B cell (primary cell): Measurements from ENCODE around the gene ESD. TPM values are rescaled to one million over a fixed set of nuclear protein-coding genes. Genes with fewer than 3 reads are reported as not detected.

Source experiments
- ATAC-seq: fragments of 200-7000 bp; cut with Tn5 transposase; one replicate; pipeline ENCODE4 v1.10.0; 2021; ENCODE audit warnings: low read depth, mild to moderate bottlenecking, moderate number of reproducible peaks, moderate library complexity
- CTCF ChIA-PET: fragments of 350-600 bp; sonication (Branson Sonifier 250); formaldehyde crosslinking; loops from one replicate; lab custom pipeline; 2021; ENCODE audit warnings: antibody characterized with exemption, inconsistent platforms; lab: Charles Lee
- POLR2A ChIA-PET: fragments of 350-600 bp; sonication (Branson Sonifier 250); formaldehyde crosslinking; loops from one replicate; lab custom pipeline; 2021; ENCODE audit warnings: antibody characterized with exemption; lab: Charles Lee
- DNase-seq: peaks from one replicate; pipeline ENCODE4 v3.0.0; 2013
- H2AFZ ChIP-seq: 2 replicates; pipeline ENCODE4 v1.6.1; 2012; ENCODE audit warnings: mild to moderate bottlenecking, low read depth, low read length; ENCODE audit not compliant: insufficient read depth, poor library complexity, severe bottlenecking
- H3K27ac ChIP-seq, 2 donors: 1 replicate in 1 of 2; 2 replicates in 1 of 2; pipeline ENCODE4 v1.5.1; 2012 to 2013; ENCODE audit warnings: low read length in 2 of 2, mild to moderate bottlenecking in 2 of 2, moderate library complexity in 1 of 2
- H3K27me3 ChIP-seq, 4 experiments: fragments of 200-600 bp in 1 of 4; sonication (generic) in 1 of 4; replicated peaks in 1 of 4; 1 replicate in 2 of 4; 2 replicates in 2 of 4; pipeline versions ENCODE4 v1.6.1 to v1.7.0; 2013 to 2016; ENCODE audit warnings: low read length in 3 of 4, mild to moderate bottlenecking in 2 of 4, mixed read lengths in 1 of 4, moderate library complexity in 1 of 4; ENCODE audit not compliant: insufficient read depth in 4 of 4, control insufficient read depth in 3 of 4; ENCODE audit errors: control extremely low read depth in 1 of 4
- H3K36me3 ChIP-seq, 2 experiments: replicated peaks in 1 of 2; 1 replicate in 1 of 2; 2 replicates in 1 of 2; pipeline versions ENCODE4 v1.6.1 to v1.7.1; 2013; ENCODE audit warnings: low read length in 1 of 2; ENCODE audit not compliant: insufficient read depth in 2 of 2, control insufficient read depth in 1 of 2; ENCODE audit errors: control extremely low read depth in 1 of 2, extremely low read depth in 1 of 2
- H3K4me1 ChIP-seq, 2 donors: fragments of 200-600 bp in 1 of 2; sonication (generic) in 1 of 2; 1 replicate in 1 of 2; 2 replicates in 1 of 2; pipeline versions ENCODE4 v1.5.1 to v1.6.1; 2013 to 2017; ENCODE audit warnings: low read length in 2 of 2; ENCODE audit not compliant: control insufficient read depth in 2 of 2, insufficient read depth in 2 of 2
- H3K4me2 ChIP-seq: replicated peaks from 2 replicates; pipeline ENCODE3; 2012; ENCODE audit warnings: mild to moderate bottlenecking, low read depth, low read length; ENCODE audit not compliant: poor library complexity, severe bottlenecking
- H3K4me3 ChIP-seq, 5 experiments: fragments of 200-600 bp in 1 of 5; sonication (generic) in 1 of 5; 1 replicate in 3 of 5; 2 replicates in 2 of 5; pipeline versions ENCODE4 v1.5.1 to v1.7.0; 2011 to 2016; ENCODE audit warnings: low read length in 4 of 5, mild to moderate bottlenecking in 4 of 5, low read depth in 2 of 5, control low read depth in 1 of 5, moderate library complexity in 1 of 5; ENCODE audit not compliant: insufficient read depth in 1 of 5; ENCODE audit errors: control extremely low read depth in 1 of 5, extremely low read depth in 1 of 5
- H3K79me2 ChIP-seq: fragments of 200-600 bp; sonication (generic); one replicate; pipeline ENCODE4 v1.6.0; 2016; ENCODE audit warnings: low read length; ENCODE audit not compliant: control insufficient read depth, insufficient read depth
- H3K9ac ChIP-seq: fragments of 200-600 bp; sonication (generic); 2 replicates; pipeline ENCODE4 v1.6.1; 2017; ENCODE audit warnings: mild to moderate bottlenecking, low read length, moderate library complexity
- H3K9me3 ChIP-seq, 3 donors: one replicate each; pipeline versions ENCODE4 v1.6.1 to v1.7.1; 2013; ENCODE audit warnings: low read length in 2 of 3; ENCODE audit not compliant: control insufficient read depth in 2 of 3, insufficient read depth in 1 of 3; ENCODE audit errors: control extremely low read depth in 1 of 3
- H4K20me1 ChIP-seq: 2 replicates; pipeline ENCODE4 v1.6.0; 2012; ENCODE audit warnings: mild to moderate bottlenecking, low read length; ENCODE audit not compliant: insufficient read depth, control insufficient read depth, poor library complexity, severe bottlenecking
- H3K27ac Mint-ChIP-seq: one replicate; pipeline ENCODE4 v1.8.0; 2021; ENCODE audit warnings: mixed read lengths
- H3K27me3 Mint-ChIP-seq: one replicate; pipeline ENCODE4 v1.8.0; 2021; ENCODE audit warnings: mixed read lengths
- H3K4me1 Mint-ChIP-seq: one replicate; pipeline ENCODE4 v1.8.0; 2021; ENCODE audit warnings: mixed read lengths
- H3K4me3 Mint-ChIP-seq: one replicate; pipeline ENCODE4 v1.8.0; 2021; ENCODE audit warnings: mixed read lengths
- H3K9me3 Mint-ChIP-seq: one replicate; pipeline ENCODE4 v1.8.0; 2022; ENCODE audit warnings: mixed read lengths; ENCODE audit not compliant: insufficient read depth
- EZH2 ChIP-seq: IDR thresholded peaks from 2 replicates; pipeline ENCODE4 v1.6.1; 2012; ENCODE audit warnings: borderline replicate concordance, low read depth, mild to moderate bottlenecking, moderate library complexity, low read length; ENCODE audit not compliant: insufficient read depth, poor library complexity, severe bottlenecking
- WGBS: methylation state at CpG from one replicate; pipeline ENCODE4 v1.1.5; 2013; ENCODE audit warnings: missing lambda C conversion rate; ENCODE audit not compliant: insufficient coverage; 5-methylcytosine and 5-hydroxymethylcytosine counted together
- intact Hi-C: fragments of 100-400 bp; cut with micrococcal nuclease; formaldehyde crosslinking; loops from one replicate; pipeline ENCODE4 v1.10.0; 2022
- polyA plus RNA-seq: library from polyadenylated mRNA; depleted of rRNA; stranded (reverse); fragments of >200 nt; gene quantifications from 2 replicates; pipeline ENCODE4 v1.2.3, GENCODE V29; 2012
- total RNA-seq, 2 donors: library from RNA; stranded (reverse); fragments of 120-200 nt in 1 of 2; gene quantifications; 1 replicate in 1 of 2; 2 replicates in 1 of 2; pipeline versions ENCODE4 v1.2.3 to v1.2.4, GENCODE V29; 2013 to 2022
- TF ChIP-seq, protein P1 (sequence below): fragments of 200-600 bp; IDR thresholded peaks from one replicate; pipeline ENCODE4 v1.8.0; 2022; ENCODE audit warnings: antibody characterized with exemption, mild to moderate bottlenecking

ESD gene
- total and polyA plus RNA-seq, 2 donors (not counting 1 experiment from before 2014, with no cell fraction given), result 29.9 to 52.9 TPM

DNA sequence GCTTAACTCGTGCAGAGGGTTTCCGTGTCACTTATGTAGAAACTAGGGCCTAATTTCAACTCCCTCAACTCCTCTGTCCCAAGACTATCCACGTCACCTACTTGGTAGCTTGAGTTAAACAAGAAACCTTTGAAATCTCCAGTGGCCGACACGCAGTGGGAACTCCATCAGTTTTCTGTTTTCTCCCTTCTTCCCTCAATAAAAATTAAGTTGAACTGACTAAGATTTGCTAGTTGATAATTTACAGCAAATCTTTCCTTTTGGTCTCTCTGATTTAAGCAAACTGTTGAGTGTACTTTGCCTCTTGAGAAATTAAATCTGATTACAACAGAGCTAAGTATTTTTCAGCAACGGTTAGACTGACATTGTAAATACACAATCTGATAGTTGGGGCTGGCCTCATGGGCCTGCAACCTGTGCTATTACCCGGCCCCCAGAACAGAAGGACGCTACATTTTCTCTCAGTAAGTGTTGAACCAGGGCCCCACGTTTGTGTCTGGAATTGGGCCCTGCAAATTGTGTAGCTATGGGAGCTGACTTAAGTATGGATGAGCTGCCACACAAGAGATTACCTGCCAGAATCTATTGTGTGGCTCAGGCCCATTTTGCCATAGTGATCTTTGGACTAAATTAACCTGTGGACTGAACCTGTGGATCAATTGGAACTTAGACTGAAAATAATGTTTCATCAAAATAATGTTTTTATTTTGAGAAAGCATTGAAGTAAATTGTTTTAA is 708 bp upstream of the ESD start:
- Histone ChIP-seq H3K79me2 (peaks cover 27% of the 10 kb centered on the region), H3K27ac (peak overlapping the region; percentile 78 to 89), H4K20me1 (no peaks in the 10 kb centered on the region), H2AFZ (peak overlapping the region; percentile 100), H3K4me1 (peaks cover 16 to 18% of the 10 kb centered on the region in 2 donors), H3K9me3 (no peaks in the 10 kb centered on the region), H3K36me3 (no peaks in the 10 kb centered on the region), H3K4me3 (peak overlapping the region; percentile 56 to 99 (median 77)), H3K9ac (peak overlapping the region; percentile 95), H3K27me3 (no peaks in the 10 kb centered on the region), H3K4me2 (peak overlapping the region; percentile 89)
- TF ChIP-seq, protein P1, sequence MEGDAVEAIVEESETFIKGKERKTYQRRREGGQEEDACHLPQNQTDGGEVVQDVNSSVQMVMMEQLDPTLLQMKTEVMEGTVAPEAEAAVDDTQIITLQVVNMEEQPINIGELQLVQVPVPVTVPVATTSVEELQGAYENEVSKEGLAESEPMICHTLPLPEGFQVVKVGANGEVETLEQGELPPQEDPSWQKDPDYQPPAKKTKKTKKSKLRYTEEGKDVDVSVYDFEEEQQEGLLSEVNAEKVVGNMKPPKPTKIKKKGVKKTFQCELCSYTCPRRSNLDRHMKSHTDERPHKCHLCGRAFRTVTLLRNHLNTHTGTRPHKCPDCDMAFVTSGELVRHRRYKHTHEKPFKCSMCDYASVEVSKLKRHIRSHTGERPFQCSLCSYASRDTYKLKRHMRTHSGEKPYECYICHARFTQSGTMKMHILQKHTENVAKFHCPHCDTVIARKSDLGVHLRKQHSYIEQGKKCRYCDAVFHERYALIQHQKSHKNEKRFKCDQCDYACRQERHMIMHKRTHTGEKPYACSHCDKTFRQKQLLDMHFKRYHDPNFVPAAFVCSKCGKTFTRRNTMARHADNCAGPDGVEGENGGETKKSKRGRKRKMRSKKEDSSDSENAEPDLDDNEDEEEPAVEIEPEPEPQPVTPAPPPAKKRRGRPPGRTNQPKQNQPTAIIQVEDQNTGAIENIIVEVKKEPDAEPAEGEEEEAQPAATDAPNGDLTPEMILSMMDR, result no peak
- TF ChIP-seq EZH2, result no peak
- ATAC-seq, result no peak
- no peak for DNase-seq
- WGBS, result 76% methylated on average over 7 of the region's 9 CpGs
- intact Hi-C loops, result loop anchor here (2.0 to 10.0 kb wide), 6 partner anchors 245 to 1883 kb away; partner anchors contain the start of genes LCP1, LRCH1, MED4 and ZC3H13
- POLR2A ChIA-PET, result no interaction called here
- Mint-ChIP-seq H3K9me3 (no peaks in the 10 kb centered on the region), H3K4me1 (peaks cover 30% of the 10 kb centered on the region), H3K27ac (peak overlapping the region; percentile 93), H3K27me3 (no peaks in the 10 kb centered on the region), H3K4me3 (peak overlapping the region; percentile 90)
- CTCF ChIA-PET, result interaction anchor here (1.2 kb wide), 1 partner anchor 246 kb away, joined by 6 read pairs; no protein-coding TSS in a partner anchor

- H3K9me3 Mint-ChIP-seq, result no peaks in the 10 kb centered on the region
- POLR2A ChIA-PET, result no interaction called here
- Histone ChIP-seq H3K4me2 (peak overlapping the region; percentile 89), H4K20me1 (no peaks in the 10 kb centered on the region), H3K27me3 (no peaks in the 10 kb centered on the region), H2AFZ (peak overlapping the region; percentile 100), H3K4me3 (peak overlapping the region; percentile 56 to 99 (median 77)), H3K9ac (peak overlapping the region; percentile 95), H3K4me1 (peaks cover 16 to 18% of the 10 kb centered on the region in 2 donors), H3K36me3 (peaks cover 0 to under 1% of the 10 kb centered on the region in 2 experiments), H3K9me3 (no peaks in the 10 kb centered on the region), H3K27ac (peak overlapping the region; percentile 78 to 89), H3K79me2 (peaks cover 27% of the 10 kb centered on the region)
- TF ChIP-seq, protein P1, result no peak
- no peak for TF ChIP-seq EZH2
- peak overlapping the region; percentile 90 for H3K4me3 Mint-ChIP-seq
- DNase-seq (no peak), ATAC-seq (no peak)
- H3K27ac Mint-ChIP-seq, result peak overlapping the region; percentile 93
- no peaks in the 10 kb centered on the region for H3K27me3 Mint-ChIP-seq
- intact Hi-C loops, result loop anchor here (2.0 to 10.0 kb wide), 6 partner anchors 244 to 1881 kb away; partner anchors contain the start of genes LCP1, LRCH1, MED4 and ZC3H13
- WGBS, result 55% methylated on average over 1 of the region's 5 CpGs
- H3K4me1 Mint-ChIP-seq, result peaks cover 30% of the 10 kb centered on the region
- CTCF ChIA-PET, result no interaction called here
Observed at GRCh38 chr13:46796129-46796514, 839 bp downstream of the ESD start.
